Mesodermal cell (in vitro differentiated cells): ENCODE measurements around the gene CETN1.

Experiments
- H3K27ac ChIP-seq: 2 replicates; pipeline ENCODE4 v1.7.0; 2013; ENCODE audit warnings: mild to moderate bottlenecking, low read depth, low read length, moderate library complexity; ENCODE audit not compliant: severe bottlenecking
- H3K36me3 ChIP-seq: 2 replicates; pipeline ENCODE4 v1.7.1; 2013; ENCODE audit warnings: mild to moderate bottlenecking, low read length, moderate library complexity; ENCODE audit not compliant: control insufficient read depth, insufficient read depth
- H3K4me1 ChIP-seq: one replicate; pipeline ENCODE4 v1.7.1; 2013; ENCODE audit warnings: mild to moderate bottlenecking, low read length; ENCODE audit not compliant: insufficient read depth, control insufficient read depth, poor library complexity, severe bottlenecking
- H3K4me3 ChIP-seq: 2 replicates; pipeline ENCODE4 v1.7.0; 2013; ENCODE audit warnings: low read length, control low read depth, mild to moderate bottlenecking; ENCODE audit not compliant: insufficient read depth, poor library complexity, severe bottlenecking; ENCODE audit errors: extremely low read depth
- H3K9me3 ChIP-seq: 2 replicates; pipeline ENCODE4 v1.7.1; 2013; ENCODE audit warnings: mild to moderate bottlenecking, low read length, moderate library complexity; ENCODE audit not compliant: control insufficient read depth
- WGBS, 2 experiments: methylation state at CpG; one replicate each; pipeline ENCODE4 v1.1.5; 2013; ENCODE audit warnings: missing lambda C conversion rate in 2 of 2; ENCODE audit not compliant: insufficient coverage in 2 of 2; 5-methylcytosine and 5-hydroxymethylcytosine counted together

Gene CETN1

DNA sequence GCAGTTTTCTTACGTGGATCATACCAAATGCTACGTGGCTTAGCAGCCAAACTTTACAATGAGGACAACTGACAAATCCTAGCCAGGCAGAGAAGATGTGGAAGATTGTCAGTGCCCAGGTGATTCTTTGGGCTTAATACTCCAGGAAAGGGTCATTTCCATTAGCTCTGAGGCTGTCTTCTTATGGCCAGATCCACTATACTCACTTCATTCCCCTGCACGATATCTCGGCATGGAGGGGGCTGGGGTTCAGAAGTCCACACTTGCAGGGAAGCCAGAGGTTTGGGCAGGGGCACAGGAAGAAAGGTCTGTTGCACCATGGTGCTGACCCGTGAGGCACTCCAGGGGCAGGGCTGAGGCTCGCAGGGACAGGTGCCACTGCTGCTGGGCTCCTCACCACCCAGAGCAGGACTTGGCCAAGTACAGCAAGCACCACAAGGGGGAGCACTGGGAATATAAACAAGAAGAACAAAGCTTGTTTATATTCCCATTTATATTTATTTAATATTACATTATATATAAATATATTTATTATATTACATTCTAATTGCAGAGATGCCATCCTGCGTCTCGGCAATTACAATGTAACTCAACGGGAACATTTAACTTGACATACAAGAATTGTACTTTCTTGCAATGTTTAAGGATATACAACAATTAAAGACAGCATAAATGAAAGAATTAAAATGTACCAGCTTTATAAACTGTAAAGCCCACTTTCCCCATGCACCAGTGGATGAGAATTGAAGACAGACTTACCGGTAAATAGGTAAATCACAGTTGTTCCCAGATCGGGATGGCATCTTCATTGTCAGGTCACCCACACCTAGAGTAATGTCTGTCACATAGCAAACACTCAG lies 43.8 kb downstream of the CETN1 start:
- no peaks in the 10 kb centered on the region for H3K4me1 ChIP-seq
- WGBS, 2 experiments, result 67 to 75% methylated on average over 2 to 4 of the region's 11 CpGs
- H3K36me3 ChIP-seq, result no peaks in the 10 kb centered on the region
- no peak overlapping the region for H3K27ac ChIP-seq
- H3K4me3 ChIP-seq, result no peak overlapping the region
- H3K9me3 ChIP-seq, result no peaks in the 10 kb centered on the region

DNA sequence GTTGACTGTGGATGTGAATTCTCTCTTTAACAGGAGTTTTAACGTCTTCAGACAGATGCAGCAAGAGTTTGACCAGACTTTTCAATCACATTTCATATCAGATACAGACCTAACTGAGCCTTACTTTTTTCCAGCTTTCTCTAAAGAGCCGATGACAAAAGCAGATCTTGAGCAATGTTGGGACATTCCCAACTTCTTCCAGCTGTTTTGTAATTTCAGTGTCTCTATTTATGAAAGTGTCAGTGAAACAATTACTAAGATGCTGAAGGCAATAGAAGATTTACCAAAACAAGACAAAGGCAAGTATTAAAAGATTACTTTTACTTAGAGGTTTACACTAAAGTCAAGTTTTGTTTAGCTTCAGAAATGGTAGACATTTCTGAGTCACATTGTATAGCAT lies 47.1 kb downstream of the CETN1 start:
- no peak overlapping the region for H3K27ac ChIP-seq
- no peaks in the 10 kb centered on the region for H3K36me3 ChIP-seq
- H3K4me3 ChIP-seq, result no peak overlapping the region
- 86 to 100% methylated on average over 1 of the region's 2 CpGs for WGBS, 2 experiments
- H3K4me1 ChIP-seq, result no peaks in the 10 kb centered on the region
- H3K9me3 ChIP-seq, result no peaks in the 10 kb centered on the region

DNA sequence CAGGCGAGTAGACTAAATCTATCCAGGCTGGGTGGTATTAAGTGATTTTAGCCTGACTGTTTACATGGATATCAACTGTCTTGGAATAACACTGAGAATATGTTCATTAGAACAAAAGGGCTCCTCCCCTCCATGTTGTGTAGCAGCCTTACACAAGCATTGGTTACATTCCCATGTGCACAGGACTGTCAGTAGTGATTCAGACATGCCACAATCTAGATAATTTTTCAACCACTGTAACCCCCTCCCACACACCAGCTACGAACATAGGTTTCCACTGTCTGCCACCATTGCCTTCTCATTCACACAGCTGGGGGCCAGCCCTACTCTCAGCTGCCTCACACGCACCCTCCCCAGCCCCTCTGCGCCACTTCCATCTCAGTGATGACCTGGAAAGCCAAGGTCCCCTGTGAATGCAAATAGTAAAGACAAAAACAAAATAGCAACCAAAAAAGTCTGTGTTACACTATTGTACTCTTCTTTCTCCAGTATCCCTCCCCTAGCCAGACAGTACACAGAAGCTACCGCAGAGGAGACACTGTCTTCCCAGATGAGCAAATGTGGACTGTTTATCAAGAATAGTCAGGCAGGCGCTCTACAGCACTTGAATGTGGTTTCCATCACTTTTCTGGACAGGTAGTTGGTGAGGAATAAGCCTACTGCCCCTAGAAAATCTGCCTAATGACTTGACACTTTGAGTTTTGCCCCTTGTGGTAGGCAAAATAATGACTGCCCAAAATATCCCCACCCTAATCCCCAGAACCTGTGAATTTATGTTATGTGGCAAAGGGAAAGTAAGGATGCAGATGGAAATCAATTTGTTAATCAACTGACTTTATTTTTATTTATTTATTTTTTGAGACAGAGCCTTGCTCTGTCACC lies 49.3 kb downstream of the CETN1 start:
- Histone ChIP-seq H3K4me3 (no peak overlapping the region), H3K4me1 (peaks cover 2% of the 10 kb centered on the region), H3K36me3 (no peaks in the 10 kb centered on the region), H3K27ac (no peak overlapping the region), H3K9me3 (no peaks in the 10 kb centered on the region)
- WGBS, 2 experiments, result 88 to 92% methylated on average over 4 to 6 of the region's 6 CpGs

DNA sequence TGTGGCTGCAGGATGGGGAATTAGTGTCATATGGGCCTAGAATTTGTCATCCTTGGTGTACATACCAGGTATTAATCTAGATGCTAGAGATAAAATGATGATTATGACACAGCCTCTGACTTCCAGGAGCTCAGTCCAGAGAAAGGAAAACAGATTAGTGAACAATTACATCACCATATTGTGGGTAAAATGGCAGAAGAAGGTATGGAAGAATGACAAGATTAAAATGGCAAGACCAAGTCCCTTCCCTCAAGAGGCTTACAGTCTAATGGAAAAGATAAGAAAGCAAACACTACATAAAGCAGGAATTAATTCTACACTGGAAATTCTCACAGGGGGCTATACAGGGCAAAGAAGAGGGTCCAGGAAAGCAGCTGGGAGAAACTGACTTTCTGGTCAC lies 51.4 kb downstream of the CETN1 start:
- Histone ChIP-seq H3K36me3 (no peaks in the 10 kb centered on the region), H3K9me3 (no peaks in the 10 kb centered on the region), H3K4me1 (peaks cover 6% of the 10 kb centered on the region), H3K4me3 (no peak overlapping the region), H3K27ac (no peak overlapping the region)
